Adrenal gland (tissue), 12 donors: ENCODE results near the gene CDIP1. TPM values are rescaled to one million over a fixed set of nuclear protein-coding genes. Genes with fewer than 3 reads are reported as not detected.

ENCODE experiments used
- DNase-seq, 7 donors: peaks; one replicate each; pipeline ENCODE4 v3.0.0-alpha.2; 2019 to 2020
- H3K27ac ChIP-seq, 5 donors: fragments of 200-600 bp; sonication (generic) in 4 of 5; 1 replicate in 3 of 5; 2 replicates in 2 of 5; pipeline versions ENCODE4 v1.5.1 to v1.8.0; 2016 to 2020; ENCODE audit warnings: mild to moderate bottlenecking in 1 of 5
- H3K27me3 ChIP-seq: fragments of 200-600 bp; 2 replicates; pipeline ENCODE4 v1.8.0; 2021
- H3K36me3 ChIP-seq, 2 donors: fragments of 200-600 bp; replicated peaks in 1 of 2; 1 replicate in 1 of 2; 2 replicates in 1 of 2; pipeline versions ENCODE4 v1.5.1 to v1.8.0; 2018 to 2022
- H3K4me1 ChIP-seq, 2 donors: fragments of 200-600 bp; replicated peaks in 1 of 2; 1 replicate in 1 of 2; 2 replicates in 1 of 2; pipeline versions ENCODE4 v1.5.1 to v1.8.0; 2018 to 2021
- H3K4me3 ChIP-seq, 4 donors: fragments of 200-600 bp; sonication (generic) in 3 of 4; one replicate each; pipeline ENCODE4 v1.5.1; 2016 to 2018
- H3K9me3 ChIP-seq, 3 donors: fragments of 200-600 bp; sonication (generic) in 1 of 3; replicated peaks in 1 of 3; 1 replicate in 2 of 3; 2 replicates in 1 of 3; pipeline versions ENCODE4 v1.5.1 to v1.8.0; 2016 to 2021
- POLR2A ChIP-seq, 2 donors: fragments of 450-650 bp; IDR thresholded peaks; one replicate each; pipeline ENCODE4 v1.6.1; 2017; ENCODE audit warnings: antibody characterized with exemption in 2 of 2, mild to moderate bottlenecking in 2 of 2, moderate library complexity in 1 of 2
- WGBS, 4 donors: extraction: QIAGEN DNeasy Blood & Tissue Kit in 2 of 4; methylation state at CpG; one replicate each; pipeline versions ENCODE4 v1.1.5 to v1.1.7; 2013 to 2017; 5-methylcytosine and 5-hydroxymethylcytosine counted together
- intact Hi-C, 2 donors: fragments of 100-400 bp; cut with DNase I; formaldehyde crosslinking; loops; one replicate each; pipeline versions ENCODE4 v1.14.1 to v1.15.0; 2022 to 2023
- polyA plus RNA-seq, 3 donors: library from polyadenylated mRNA; stranded (reverse); fragments of 200-250 nt in 2 of 3; fragments of 350-450 nt in 1 of 3; fragmentation: Illumina TruSeq in 1 of 3; extraction: RNeasy Lipid Tissue Mini Kit (QIAGEN cat#74804) in 1 of 3; gene quantifications; one replicate each; pipeline ENCODE4 v1.2.3, GENCODE V29; 2013 to 2014
- total RNA-seq, 9 donors: library from RNA; depleted of rRNA in 4 of 9; stranded (reverse); fragments of >200 nt in 4 of 9; fragments of 120-200 nt in 1 of 9; fragmentation: NEBNext Ultra II Directional in 1 of 9; extraction: Animal tissue kit (Norgen Biotek cat#: 25700) in 1 of 9; gene quantifications; one replicate each; pipeline versions ENCODE4 v1.1.0 to v1.2.4, GENCODE V29; 2013 to 2023
- TF ChIP-seq, protein P1 (sequence below), 6 experiments: fragments of 450-650 bp in 4 of 6; fragments of 200-600 bp in 2 of 6; sonication (generic) in 1 of 6; IDR thresholded peaks; 1 replicate in 5 of 6; 2 replicates in 1 of 6; pipeline versions ENCODE4 v1.5.1 to v1.8.0; 2016 to 2021; ENCODE audit warnings: antibody characterized with exemption in 6 of 6, mild to moderate bottlenecking in 2 of 6, moderate library complexity in 1 of 6
- donor health status: healthy with polysubstance abuse.
- donor health status: Bipolar disorder and iron deficiency.
- donor health status: DM: yes; HTN: yes; CAD: no.
- donor health status: DM: no; HTN: no; CAD: no.
- donor health status: DM: no; HTN: no; CAD: no.
- donor health status: DM: yes; HTN: yes; CAD: no.

The CDIP1 gene
- total and polyA plus RNA-seq, 12 donors: 23.6 to 68.0 (median 42.2) TPM

- WGBS, 4 donors: 64 to 79% (median 73%) methylated on average over 5 of the region's 5 CpGs
- Histone ChIP-seq H3K4me1 (peaks cover 7 to 35% of the 10 kb centered on the region in 2 donors), H3K27ac (peak overlapping the region in 3 of 5 donors; percentile 35 to 82 (median 72))
These were observed 50.5 kb downstream of the CDIP1 start for GRCh38 chr16:4487955-4488498.

GRCh38 chr16:4486126-4486893 is 52.3 kb downstream of the CDIP1 start:
- 62 to 70% (median 64%) methylated on average over 3 of the region's 3 CpGs for WGBS, 4 donors
- peaks cover 0 to 21% of the 10 kb centered on the region in 2 donors for H3K36me3 ChIP-seq

More at GRCh38 chr16:4487955-4488498, 50.5 kb downstream of the CDIP1 start:
- DNase-seq: peak in 2 of 7 donors; percentile 39 to 45
- H3K36me3 ChIP-seq: peaks cover 0 to 21% of the 10 kb centered on the region in 2 donors
- TF ChIP-seq, protein P1, sequence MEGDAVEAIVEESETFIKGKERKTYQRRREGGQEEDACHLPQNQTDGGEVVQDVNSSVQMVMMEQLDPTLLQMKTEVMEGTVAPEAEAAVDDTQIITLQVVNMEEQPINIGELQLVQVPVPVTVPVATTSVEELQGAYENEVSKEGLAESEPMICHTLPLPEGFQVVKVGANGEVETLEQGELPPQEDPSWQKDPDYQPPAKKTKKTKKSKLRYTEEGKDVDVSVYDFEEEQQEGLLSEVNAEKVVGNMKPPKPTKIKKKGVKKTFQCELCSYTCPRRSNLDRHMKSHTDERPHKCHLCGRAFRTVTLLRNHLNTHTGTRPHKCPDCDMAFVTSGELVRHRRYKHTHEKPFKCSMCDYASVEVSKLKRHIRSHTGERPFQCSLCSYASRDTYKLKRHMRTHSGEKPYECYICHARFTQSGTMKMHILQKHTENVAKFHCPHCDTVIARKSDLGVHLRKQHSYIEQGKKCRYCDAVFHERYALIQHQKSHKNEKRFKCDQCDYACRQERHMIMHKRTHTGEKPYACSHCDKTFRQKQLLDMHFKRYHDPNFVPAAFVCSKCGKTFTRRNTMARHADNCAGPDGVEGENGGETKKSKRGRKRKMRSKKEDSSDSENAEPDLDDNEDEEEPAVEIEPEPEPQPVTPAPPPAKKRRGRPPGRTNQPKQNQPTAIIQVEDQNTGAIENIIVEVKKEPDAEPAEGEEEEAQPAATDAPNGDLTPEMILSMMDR (IDR thresholded peaks at IDR 0.05): no peak
- no peak for TF ChIP-seq POLR2A (IDR thresholded peaks at IDR 0.05)
- no peak overlapping the region for H3K4me3 ChIP-seq
- intact Hi-C loops: no loop called here
- H3K9me3 ChIP-seq: no peaks in the 10 kb centered on the region
- no peaks in the 10 kb centered on the region for H3K27me3 ChIP-seq

DNA sequence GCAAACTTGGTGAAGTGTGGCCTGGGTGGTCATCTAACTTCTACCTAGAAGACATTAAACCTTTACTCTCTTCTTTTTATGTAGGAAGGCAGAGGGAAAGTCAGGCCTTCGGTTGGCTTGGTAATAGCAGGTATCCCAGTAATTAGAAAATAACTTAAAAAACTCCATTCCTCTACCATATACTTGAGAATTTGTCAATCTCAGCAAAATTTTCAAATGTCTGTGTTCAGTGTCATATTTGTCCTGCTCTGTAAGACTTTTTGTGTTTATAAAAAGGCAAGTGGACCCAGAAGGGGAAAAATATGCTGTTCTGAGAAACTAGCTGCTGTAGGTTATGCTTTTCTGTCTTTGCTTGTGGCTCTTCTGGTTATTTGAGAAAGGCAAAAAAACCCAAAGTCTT is 56.6 kb downstream of the CDIP1 start:
- H3K4me3 ChIP-seq: no peak overlapping the region
- H3K36me3 ChIP-seq: peaks cover 0 to 16% of the 10 kb centered on the region in 2 donors
- no peaks in the 10 kb centered on the region for H3K27me3 ChIP-seq
- TF ChIP-seq, protein P1 (IDR thresholded peaks at IDR 0.05): no peak
- intact Hi-C loops: no loop called here
- WGBS, 4 donors: 73 to 95% (median 88%) methylated on average over 1 of the region's 1 CpG
- H3K9me3 ChIP-seq: no peaks in the 10 kb centered on the region
- H3K4me1 ChIP-seq: peaks cover 13 to 37% of the 10 kb centered on the region in 2 donors
- peak overlapping the region in 1 of 5 donors; percentile 40 for H3K27ac ChIP-seq
- DNase-seq: no peak

More at GRCh38 chr16:4486126-4486893, 52.3 kb downstream of the CDIP1 start:
- Histone ChIP-seq H3K9me3 (no peaks in the 10 kb centered on the region), H3K27ac (peak overlapping the region in 4 of 5 donors; percentile 34 to 75 (median 64)), H3K27me3 (no peaks in the 10 kb centered on the region), H3K4me1 (peaks cover 13 to 43% of the 10 kb centered on the region in 2 donors), H3K4me3 (no peak overlapping the region)
- peak in 4 of 7 donors; percentile 45 to 74 (median 54) for DNase-seq
- TF ChIP-seq POLR2A (IDR thresholded peaks at IDR 0.05): no peak
- TF ChIP-seq, protein P1 (IDR thresholded peaks at IDR 0.05): no peak
- intact Hi-C loops: no loop called here

- no peaks in the 10 kb centered on the region for H3K27me3 ChIP-seq
- TF ChIP-seq, protein P1 (IDR thresholded peaks at IDR 0.05): no peak
- no peak for TF ChIP-seq POLR2A (IDR thresholded peaks at IDR 0.05)
- intact Hi-C loops: no loop called here
- no peak for DNase-seq
- peaks cover 13 to 34% of the 10 kb centered on the region in 2 donors for H3K4me1 ChIP-seq
- peaks cover 0 to 16% of the 10 kb centered on the region in 2 donors for H3K36me3 ChIP-seq
- peak overlapping the region in 1 of 5 donors; percentile 31 for H3K27ac ChIP-seq
- no peaks in the 10 kb centered on the region for H3K9me3 ChIP-seq
- H3K4me3 ChIP-seq: no peak overlapping the region
- 35 to 48% (median 42%) methylated on average over 2 of the region's 2 CpGs for whole genome bisulfite sequencing, 4 donors
These were observed 57.0 kb downstream of the CDIP1 start for GRCh38 chr16:4481526-4481925.
